GM12865 (cell line): ENCODE measurements around the gene PRKN.

Experiments
- DNase-seq: peaks from one replicate; pipeline ENCODE4 v3.0.0; 2010; ENCODE audit warnings: low read depth
- H3K4me3 ChIP-seq: 2 replicates; pipeline ENCODE4 v1.5.1; 2011; ENCODE audit warnings: mild to moderate bottlenecking, low read depth, low read length, control low read depth
- TF ChIP-seq, protein P1 (sequence below): IDR thresholded peaks from 2 replicates; pipeline ENCODE4 v1.5.1; 2011; ENCODE audit warnings: low read length, control low read depth, low read depth, inconsistent platforms; ENCODE audit not compliant: insufficient read depth; ENCODE audit errors: missing control alignments

The PRKN gene

DNA sequence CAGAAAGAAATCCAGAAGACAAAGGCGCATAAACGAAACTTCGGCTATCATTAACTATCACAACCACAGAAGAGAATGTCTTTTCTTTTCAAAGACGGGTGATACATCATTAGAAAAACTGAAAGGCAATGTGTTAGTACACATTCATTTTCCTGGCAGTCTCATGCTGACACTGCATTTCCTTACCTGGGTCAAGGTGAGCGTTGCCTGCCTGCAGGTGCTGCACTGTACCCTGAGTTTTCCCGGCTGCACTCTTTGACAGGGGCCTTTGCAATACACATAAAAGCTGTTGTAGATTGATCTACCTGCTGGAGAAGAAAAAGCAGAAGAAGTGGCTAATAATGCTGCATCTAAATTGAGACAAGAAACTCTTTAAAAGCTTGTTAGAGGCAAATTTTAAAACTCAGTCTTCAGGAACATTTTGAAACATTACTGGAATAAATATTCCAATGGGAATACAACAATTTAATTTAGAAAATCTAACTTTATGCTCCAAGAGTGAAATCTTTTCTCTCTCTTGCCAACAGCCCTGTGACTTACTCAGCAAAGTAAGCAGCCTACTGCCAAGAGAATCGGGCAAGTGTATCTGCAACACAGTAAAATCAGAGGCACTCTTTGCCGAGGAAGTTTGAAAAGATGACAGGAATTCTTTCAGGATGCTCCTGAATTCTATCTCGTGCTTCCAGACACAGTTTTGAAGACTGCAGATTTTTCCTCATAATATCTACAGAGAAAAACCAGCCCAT is 526.4 kb downstream of the PRKN start:
- H3K4me3 ChIP-seq = no peak overlapping the region
- DNase-seq = no peak
- TF ChIP-seq, protein P1, sequence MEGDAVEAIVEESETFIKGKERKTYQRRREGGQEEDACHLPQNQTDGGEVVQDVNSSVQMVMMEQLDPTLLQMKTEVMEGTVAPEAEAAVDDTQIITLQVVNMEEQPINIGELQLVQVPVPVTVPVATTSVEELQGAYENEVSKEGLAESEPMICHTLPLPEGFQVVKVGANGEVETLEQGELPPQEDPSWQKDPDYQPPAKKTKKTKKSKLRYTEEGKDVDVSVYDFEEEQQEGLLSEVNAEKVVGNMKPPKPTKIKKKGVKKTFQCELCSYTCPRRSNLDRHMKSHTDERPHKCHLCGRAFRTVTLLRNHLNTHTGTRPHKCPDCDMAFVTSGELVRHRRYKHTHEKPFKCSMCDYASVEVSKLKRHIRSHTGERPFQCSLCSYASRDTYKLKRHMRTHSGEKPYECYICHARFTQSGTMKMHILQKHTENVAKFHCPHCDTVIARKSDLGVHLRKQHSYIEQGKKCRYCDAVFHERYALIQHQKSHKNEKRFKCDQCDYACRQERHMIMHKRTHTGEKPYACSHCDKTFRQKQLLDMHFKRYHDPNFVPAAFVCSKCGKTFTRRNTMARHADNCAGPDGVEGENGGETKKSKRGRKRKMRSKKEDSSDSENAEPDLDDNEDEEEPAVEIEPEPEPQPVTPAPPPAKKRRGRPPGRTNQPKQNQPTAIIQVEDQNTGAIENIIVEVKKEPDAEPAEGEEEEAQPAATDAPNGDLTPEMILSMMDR = no peak

- no peak for DNase-seq
- no peak overlapping the region for H3K4me3 ChIP-seq
- TF ChIP-seq, protein P1 = no peak
Observed at GRCh38 chr6:162200041-162200440, 527.5 kb downstream of the PRKN start.

DNA sequence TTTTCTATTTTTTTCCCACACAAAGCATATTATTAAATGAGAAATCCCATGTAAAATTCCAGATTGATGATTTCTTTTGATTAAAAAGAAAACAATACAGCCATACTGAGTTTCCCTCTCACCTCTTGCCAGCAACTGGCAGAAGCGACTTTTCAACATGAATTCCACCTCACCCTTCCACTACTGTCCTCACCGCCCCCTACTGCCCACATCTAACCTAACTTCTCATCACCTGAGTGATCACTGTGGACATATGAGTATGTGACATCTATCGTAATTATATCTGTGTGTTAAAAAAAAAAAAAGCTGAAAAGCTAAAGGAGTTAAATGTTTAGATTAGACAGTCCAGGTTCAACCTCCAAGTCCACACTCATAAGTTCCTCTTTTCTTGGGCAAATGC is 528.6 kb downstream of the PRKN start:
- TF ChIP-seq, protein P1 = no peak
- DNase-seq = no peak

GRCh38 chr6:162198076-162198475 is 529.5 kb downstream of the PRKN start:
- DNase-seq = no peak
- TF ChIP-seq, protein P1 = no peak
- no peak overlapping the region for H3K4me3 ChIP-seq

More for the DNA sequence above, 528.6 kb downstream of the PRKN start:
- no peak overlapping the region for H3K4me3 ChIP-seq

DNA sequence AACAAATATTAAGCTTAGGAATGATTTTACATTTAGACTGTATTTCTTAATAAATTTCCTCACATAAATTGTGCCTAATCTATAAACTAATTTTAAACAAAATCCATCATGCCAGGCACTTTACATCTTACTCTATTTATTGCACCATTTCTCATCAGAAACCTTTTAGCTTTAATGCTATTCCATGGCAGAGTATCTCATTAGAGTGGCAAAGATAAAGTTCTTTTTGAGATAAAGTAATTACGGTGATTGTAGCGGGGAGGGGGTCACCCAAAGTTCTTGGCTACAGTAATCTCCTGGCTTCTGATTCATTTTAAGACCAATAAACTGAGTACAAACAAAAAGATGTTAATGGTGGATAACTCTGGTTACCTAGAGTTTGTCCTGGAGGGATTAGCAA is 532.1 kb downstream of the PRKN start:
- DNase-seq = no peak
- TF ChIP-seq, protein P1 = no peak
- no peak overlapping the region for H3K4me3 ChIP-seq

DNA sequence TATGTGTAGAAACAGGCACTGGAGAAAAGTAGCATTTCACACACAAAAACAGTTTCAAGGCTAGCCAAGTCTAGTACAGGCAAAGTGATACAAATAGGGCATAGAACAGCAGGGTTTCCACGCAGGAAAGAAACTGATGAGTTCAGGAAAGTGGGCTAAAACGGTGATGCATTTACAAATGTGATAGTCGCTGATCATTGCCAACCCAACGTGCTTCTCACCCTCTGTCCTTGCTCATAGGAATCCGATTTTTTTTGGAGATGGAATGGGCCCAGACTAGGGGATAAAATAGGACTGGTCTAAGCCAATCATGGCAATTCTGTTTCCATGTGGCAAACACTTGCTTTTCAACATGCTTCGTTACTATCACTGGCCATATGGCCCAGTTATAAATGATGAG is 536.6 kb downstream of the PRKN start:
- no peak overlapping the region for H3K4me3 ChIP-seq
- DNase-seq = no peak
- TF ChIP-seq, protein P1 = no peak

GRCh38 chr6:162187168-162187935 is 540.2 kb downstream of the PRKN start:
- no peak for DNase-seq

More at GRCh38 chr6:162187168-162187935, 540.2 kb downstream of the PRKN start:
- TF ChIP-seq, protein P1 = no peak
- no peak overlapping the region for H3K4me3 ChIP-seq
